ENCODE data around the gene USP2.

Gene USP2

DNA sequence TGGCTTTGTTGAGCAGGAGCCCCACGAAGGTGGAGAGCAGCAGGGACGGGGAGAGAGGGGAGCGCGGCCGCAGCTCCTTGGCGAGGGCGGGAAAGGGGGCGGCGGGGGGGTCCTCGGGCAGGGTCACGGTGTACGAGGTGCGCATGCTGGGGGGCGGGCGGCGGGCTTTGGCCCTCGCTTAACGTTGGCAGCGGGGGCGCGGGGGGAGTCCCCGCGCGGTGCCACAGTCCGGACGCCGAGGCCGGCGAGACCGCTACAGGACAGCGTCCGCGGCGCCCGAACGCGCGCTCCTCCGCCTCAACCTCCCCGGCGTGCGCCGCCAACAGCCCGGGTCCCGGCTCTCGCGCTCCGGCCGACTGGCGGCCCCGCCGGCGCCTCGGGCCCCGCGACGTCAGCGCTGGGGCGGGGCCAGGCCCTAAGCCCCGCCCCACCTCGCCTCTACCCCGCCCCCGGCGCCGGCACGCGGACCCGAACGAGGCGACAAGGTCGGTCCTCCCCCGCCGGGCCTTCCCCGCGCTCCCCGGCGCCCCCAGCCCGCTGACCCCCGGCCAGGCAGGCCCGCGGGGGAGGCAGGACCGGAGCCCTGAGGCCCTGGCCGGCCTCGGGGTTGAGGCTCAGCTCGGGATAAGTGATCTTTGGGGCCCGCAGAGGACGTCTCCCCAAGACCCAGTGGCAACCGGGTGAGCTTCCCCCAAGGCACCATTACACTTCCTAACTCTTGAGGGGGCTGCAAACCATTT is 17.5 kb downstream of the USP2 start:
- DNase-seq (ENCODE audit: low read depth, low spot score) = peak; percentile 35

DNA sequence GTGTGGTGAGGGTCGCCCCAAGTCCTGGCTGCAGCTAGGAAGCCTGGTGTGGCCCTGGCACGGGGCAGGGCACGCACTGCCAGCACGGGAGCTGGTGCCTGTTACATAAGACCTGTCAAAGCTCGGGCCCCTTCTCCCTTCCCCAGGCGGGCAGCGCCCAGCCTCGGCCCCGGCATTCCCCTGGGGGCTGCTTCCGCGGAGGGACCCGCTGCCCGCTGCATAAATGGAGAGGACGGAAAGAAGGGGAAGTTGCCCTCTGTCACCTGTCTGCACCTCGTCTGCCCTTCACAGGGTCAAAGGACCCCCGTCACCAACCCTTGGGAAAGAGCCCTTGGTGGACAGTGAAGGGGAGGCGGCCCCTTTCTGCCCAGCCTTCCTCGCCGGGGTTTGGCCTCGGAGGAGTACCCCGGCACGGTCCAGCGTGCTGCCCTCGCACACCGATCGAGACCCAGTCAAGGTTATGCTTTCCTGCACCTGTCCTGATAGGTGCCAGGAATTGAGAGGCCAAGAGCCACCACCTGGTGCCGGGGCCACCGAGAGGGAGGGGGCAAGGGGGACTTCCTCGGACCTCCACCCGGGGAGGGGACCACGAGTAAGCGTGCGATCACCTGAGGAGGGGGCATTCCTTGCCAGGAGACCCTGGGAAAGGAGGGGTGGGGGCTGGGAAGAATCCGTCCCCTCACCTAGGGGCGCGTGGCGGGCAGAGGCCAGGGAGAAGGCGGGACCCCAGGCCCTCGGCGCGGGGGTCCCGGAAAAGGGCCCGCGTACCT is 18.2 kb downstream of the USP2 start:
- DNase-seq (ENCODE audit: low read depth, low spot score) = peak; percentile 18

DNA sequence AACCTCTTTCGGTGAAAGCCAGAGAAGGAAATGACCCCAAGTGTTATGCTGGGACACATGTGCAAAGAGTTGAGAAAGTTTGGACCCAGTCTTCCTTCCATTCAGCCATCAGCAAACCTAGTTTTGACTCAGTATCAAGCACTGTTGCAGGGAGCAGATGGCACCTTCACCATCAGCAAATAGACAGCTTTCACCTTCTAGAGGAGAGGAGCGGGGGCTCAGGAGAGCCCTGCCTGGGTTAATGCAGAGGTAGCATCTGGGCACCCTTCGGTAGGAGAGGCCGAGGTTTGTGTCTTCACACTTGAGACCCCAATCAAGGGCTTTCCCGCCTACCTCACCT is 18.8 kb downstream of the USP2 start:
- DNase-seq (ENCODE audit: low read depth, low spot score) = no peak

DNA sequence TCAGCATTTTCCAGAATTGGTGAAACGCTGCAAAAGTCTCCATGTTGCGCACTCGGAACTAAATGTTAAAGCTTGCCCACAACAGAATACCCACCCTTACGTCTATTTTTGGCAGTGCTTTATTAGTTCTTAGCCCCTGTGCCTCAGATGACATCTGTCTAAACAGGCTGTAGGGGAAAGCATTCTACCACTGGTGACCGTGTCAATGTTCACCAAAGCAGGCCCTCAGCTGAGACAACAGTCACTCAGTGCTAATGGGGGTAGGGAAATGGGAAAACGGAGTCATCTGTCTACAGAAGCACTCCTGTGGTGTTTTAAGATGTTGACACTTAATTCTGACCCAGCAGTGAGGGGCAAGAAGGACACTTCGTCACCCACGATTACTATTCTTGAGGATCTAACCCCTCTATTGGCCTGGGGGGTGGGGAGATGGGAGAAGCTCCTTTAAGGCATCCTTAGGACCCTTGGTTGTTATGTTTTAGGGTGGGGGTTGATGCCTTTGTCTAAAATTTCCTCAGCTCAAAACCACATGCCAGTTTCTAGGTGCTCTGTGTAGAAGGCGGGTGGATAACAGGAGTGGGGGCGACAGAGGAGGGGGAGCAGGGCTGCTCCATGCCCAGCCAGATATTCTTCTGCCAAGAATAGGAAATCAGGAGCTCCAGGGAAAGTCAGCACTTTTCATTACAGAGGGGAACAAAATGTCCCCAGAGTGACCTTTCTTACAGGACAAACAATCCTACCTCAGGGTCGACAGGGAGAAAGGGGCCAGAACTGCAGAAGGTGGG is 19.4 kb downstream of the USP2 start:
- DNase-seq (ENCODE audit: low read depth, low spot score) = no peak

DNA sequence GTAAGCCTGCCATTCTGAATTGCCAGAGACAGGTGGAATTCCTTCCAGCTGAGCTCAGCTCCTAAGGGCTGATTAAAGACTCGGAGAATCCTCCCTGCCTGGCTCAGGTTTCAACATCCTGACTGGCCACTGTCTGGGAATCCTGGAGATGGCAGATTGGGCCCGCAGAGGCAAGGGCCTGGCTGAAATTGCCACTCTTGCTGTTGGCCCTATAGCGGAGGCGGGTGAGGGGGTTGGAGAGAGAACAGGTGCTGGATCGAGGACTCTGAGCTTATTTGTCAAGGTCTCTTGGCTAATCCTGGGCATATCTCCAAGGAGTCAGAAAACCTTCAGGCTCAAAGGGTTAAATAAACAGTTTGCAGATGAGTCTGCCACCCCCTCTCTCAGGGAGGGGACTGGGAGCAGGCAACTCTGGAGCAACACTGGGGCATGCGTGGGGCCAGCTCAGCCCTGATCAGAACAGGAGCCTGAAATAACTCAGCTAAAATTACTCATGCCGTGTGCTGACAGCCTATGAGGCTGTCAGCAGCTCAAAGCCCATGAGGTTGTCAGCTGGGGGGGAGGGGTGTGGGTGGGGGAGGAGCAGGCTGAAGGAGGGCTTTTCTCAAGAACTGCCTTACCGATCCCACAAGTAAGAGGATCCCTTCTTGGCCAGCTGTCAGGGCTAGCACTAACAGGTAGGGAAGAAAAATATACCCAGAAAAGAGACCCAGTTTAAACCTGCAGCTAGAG is 20.3 kb downstream of the USP2 start:
- peak; percentile 90 for DNase-seq (ENCODE audit: low read depth, low spot score)

DNA sequence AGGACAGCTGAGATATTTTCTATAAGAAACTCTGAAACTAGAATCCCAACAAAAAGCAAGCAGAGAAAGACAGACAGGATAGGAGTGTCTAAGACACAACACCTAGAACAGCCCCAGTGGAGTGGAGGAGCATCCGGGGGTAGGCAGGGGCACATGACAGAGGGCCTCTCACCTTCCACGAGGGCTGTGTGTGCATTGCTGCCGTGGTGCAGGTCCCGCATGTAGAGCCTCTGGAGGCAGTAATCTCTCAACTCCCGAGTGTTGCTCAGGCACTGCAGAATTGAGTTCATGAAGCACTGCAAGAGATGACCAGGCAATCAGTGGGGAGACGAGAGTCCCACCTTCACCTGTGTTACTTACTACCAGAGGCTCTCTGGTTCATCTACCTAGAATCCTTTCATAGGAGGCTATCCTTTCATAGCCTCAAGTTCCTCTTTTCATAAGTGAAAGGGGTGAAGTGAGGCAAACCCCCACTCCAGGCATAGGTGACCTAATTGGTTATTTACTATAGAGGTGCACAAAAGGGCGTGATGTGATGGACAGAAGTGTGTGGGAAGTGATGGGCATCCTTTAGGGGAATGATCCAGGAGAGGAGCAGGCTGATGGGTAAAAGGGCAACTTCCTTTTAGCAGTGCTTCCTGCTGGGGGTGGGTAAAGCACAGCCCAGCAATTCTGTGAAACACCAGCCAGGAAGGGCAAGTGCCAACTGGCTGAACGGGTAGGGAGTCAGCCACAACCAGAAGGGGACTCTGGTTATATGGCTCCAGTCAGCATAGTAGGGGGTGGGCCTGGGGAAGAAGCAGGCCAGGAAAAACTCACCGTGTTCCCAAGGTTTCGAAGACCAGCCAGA is 21.9 kb downstream of the USP2 start:
- no peak for DNase-seq (ENCODE audit: low read depth, low spot score)

DNA sequence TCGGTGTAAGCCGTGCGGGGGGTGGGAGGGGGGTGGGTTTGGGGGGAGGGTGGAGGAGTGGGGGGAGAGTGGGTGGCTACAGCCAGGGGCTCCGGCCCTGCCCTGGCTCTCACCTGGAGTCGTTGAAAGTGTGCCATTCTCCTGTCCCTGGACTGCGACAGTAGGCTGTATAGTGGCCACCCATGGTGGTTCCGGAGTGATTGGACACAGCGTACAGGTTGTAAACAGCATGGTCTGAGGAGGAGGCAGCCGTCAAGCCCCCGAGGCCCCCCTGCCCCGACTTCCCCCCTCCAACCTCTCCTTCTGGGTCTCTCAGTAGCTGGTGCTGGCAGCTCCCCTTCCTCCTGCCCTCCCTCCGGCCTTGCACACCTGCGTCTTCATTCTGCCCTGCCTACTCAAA is 24.4 kb downstream of the USP2 start:
- DNase-seq (ENCODE audit: low read depth, low spot score) = no peak

DNA sequence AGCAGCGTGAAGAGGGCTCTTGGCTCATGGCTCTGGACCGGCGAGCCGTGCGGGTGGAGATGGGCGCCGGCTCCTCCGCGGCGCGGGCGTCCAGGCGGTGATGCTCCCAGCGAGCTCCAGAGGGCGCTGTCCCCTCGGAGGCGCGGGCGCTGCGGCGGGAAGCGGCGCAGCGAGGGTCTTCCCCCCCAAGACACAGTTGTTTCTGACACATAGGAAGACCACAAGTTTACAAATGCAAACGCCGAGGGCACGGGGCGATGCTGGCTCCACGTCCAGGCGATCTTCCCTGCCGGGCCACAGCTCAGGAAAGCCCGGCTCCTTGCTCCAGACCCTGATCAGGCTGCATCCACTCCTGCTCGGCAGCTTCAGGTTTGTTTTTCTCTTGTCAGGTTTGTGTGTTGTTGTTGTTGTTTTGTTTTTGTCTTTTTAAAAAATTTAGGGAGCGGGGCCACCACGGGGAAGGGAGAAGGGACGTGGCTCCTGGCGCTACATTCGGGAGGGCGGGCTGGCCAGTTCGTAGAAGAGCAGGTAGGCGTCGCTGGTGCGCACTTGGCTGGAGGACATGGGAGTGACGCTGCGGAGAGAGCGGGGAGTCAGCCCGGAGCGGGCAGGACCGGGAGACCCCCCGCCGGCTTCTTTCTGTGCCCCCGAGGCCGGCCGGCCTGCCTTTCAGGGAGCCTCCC is 25.0 kb downstream of the USP2 start:
- peak; percentile 87 for DNase-seq (ENCODE audit: low read depth, low spot score)

DNA sequence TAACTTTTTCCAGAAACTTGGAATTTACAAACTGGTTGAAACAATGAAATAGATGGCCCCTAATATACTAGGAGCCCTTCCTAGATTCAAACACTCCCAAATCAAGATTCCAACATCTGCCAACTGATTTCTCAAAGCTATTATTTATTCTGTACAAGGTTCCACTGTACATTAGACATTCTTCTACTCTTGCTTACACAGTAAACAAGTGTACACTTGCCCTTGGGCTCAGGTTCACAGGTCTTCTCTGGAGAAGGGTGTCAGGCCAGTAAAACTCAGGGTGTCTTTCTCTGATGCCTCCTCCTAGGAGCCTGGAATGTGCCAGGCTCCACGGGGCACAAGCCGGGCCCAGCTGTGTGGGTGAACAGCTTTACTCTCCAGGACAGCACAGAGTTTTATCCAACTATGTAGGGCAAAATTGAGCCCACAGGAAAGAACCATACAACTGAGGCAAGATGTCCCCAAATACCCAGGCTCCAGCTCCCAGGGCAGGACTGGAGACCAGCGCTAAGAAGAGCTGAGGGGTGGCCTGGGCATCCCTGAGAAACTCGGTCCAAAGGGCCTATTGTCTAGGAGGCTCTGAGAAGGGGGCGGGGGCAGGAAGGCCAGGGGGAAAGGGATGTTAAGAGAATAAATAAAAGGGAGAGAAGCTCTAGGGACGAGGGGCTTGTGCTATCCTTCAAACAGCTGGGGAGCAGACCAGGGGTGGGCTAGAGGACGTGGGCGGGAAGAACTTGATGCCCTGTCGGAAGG is 26.2 kb downstream of the USP2 start:
- DNase-seq (ENCODE audit: low read depth, low spot score) = no peak

DNA sequence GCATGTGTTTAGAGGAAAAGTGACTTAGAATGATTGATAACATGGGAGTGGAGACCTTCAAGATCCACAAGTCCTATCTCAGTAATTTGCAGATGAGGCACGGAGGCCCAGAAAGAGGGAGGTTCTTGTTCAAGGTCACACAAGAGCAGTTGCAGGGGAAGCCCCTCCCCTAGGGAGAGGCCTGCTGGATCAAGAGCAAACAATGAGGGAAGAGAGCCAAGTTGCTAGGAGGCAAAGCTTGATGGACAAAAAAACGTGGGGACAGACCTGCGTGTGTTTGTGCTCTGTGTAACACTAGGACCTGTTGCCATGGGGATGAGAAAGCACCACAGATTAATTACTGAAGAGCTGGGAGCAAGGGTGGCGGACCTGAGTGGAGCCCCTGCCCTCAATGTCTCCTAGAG is 28.6 kb downstream of the USP2 start:
- DNase-seq (ENCODE audit: low read depth, low spot score) = no peak

DNA sequence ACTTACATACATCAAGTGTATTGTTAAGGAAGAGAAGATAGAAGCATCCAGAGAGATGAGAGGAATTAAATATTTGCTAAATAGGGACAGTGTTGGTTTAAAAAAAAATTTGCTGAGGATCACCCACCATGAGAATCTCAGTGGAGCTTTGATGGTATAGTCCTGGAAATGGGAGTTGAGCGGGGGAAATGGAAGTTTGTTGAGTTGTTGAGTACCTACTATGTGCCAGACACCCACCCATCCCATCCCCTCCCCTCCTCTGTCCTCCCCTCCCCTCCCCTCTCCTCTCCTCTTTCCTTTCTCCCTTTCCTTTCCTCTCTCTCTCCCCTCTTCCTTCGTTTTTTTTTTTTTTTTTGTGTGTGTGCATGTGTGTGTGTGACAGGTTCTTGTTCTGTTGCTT is 30.3 kb downstream of the USP2 start:
- no peak for DNase-seq (ENCODE audit: low read depth, low spot score)

DNA sequence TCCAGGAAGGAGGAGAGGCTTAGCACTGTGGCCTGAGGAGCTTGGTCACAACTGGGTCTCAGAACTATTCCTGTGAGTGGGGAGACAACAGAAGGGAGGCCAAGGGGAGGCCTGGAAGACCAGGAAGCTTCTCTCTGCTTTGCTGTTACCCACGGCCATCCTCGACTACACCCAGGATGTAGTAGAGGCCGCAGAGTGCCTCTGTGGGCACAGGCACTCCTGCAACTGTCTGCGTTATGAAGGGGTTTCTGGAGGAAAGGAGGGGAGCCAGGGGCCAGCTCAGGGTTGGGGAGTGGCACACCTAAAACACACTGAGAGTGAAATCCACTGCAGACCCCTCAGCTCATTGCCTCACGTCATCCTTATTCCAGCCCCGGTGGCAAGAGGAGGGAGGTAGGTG is 31.2 kb downstream of the USP2 start:
- DNase-seq (ENCODE audit: low read depth, low spot score) = no peak

DNA sequence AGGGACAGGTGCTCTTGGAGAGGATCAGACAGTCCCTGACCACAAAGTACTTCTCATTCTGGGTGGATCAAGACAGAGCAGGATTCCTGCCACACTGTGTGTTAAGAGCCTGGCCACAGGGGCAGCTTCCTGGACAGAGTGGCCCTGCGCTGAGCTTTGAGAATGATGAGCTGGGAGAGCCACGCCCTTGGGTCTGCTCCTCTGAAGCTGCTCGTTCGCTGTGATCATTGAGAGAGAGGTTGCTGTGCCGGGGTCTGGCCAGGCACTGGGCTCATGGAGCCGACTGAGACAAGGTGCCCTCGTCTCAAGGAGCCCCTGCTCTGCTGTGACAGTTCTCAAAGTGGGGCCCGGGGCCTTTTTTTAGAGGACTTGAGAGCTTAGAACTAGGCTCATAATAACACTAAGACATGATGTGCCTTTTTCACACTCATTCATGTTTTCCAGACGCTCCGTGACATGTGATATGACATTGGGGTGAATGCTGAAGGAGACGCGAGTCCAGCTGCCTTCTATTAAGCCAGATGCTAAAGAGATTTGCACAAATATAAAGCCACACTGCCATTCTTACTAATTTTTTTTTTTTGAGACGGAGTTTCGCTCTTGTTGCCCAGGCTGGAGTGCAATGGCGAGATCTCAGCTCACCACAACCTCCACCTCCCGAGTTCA is 33.4 kb downstream of the USP2 start:
- DNase-seq (ENCODE audit: low read depth, low spot score) = no peak

DNA sequence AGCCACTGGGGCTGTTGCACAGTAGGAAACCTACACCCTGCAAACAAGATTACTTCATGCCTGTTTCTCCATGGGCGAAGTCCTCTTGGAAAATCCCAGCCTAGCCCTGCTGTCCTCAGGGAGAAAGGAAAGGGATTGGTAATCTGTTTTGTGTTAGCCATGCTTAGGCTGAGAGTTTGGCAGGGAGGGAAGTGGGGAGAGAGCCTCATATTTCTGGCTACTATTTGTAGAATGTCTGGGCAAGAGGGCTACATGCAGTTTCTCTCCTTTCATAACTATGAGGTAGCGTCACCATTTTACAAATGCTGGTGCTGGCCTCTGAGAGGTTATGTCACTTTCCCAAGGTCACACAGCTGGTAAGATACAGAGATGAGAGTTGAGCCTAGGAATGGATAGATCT is 34.2 kb downstream of the USP2 start:
- no peak for DNase-seq (ENCODE audit: low read depth, low spot score)

DNA sequence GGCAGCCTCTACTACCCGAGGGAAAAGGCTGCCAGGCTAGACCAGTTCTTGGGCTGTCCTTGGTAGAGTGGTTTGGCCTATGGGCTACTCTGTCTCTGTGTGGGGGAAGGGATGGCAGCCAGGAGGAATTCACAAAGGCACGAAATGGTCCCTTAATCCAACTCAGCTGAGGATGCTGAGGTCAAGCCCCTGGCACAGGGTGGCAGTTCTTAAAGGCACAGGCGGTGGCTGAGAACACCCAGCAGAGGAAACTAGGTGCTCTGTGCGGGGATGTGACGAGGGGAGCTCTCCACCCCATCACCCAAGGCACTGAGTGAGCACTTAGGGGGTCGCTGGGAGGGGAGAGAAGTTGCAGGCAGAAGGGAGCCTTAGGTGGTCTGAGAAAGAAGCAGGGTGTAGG is 34.9 kb downstream of the USP2 start, which contains the start of gene MFRP:
Gene MFRP (minus strand): TSS at position 101 of the 400 bp plus-strand sequence. CDS start 192 bp downstream, outside the sequence.
- no peak for DNase-seq (ENCODE audit: low read depth, low spot score)

DNA sequence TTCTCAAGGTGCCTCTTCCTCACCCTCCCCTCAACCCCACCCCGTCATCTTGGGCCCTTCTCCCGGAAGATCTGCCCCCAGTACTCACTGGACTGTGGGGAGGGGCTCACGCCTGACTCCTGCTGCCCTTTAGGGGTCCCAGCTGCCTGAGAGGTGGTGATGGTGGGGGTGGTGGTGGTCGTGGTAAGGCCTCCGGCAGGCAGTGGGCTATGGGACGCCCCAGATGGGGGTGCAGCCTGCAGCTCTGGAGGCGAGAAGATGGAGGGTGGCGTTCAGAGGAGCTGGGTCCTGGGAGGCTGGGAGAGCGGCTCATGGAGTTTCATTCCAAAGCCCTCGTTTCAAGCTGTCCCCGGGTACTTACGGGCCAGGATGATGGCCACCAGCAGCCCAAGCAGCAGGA is 35.8 kb downstream of the USP2 start:
- no peak for DNase-seq (ENCODE audit: low read depth, low spot score)

DNA sequence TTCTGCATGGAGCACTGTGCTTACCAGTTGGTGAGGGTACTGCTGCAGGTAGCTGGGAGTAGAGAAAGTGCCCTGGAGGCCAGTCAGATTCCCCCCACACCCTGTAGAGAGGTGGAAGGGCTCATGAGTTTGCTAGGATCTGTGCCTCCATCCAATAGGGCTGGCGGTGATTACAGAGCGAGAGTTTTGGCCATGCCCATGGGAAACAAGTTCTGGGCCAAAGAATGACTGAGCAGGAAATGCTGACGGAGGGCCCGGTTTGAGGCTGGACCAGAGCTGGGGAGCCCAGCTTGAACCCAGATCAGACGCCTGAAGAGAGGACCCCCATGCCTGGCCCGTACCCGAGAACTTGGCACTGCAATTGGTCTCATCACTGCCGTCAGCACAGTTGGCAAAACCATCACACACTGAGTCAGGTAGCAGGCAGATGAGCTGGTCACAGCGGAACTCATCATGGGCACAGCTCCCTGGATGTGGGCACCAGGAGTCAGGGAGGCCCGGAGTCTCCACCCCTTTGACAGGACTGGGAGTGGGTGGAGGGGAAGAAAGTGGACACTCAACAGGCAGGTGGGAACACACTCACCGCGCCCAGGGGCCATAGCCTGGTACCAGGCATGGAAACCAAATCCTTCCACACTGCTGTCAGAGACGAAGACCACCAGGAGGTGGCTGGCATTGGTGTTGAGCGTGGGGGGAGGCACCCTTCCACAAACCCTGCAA is 37.0 kb downstream of the USP2 start:
- DNase-seq (ENCODE audit: low read depth, low spot score) = no peak

DNA sequence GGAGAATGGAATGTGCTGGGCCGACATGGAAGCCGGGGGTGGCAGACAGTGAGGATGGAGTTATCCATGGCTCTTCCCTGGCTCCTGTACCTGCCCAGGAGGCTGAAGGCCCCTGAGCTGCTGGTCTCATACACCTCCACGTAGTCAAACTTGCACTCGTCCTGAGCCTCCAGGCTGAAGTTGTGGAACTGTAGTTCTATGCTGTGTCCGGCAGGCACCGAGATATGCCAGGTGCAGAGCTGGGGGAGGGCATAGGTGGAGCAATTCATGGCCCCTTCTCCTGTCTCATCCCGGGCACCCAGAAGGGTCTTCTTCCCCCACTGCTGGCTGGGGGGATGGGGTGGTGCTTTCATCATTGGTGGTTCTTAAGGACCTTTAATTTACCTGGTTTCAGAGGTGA is 37.8 kb downstream of the USP2 start:
- DNase-seq (ENCODE audit: low read depth, low spot score) = no peak

Data from ELF-1 (cell line).